HTERT RPE-1 (cell line): ENCODE data around the gene TRAK1.

ENCODE experiments used
- in situ Hi-C: fragments of 300-500 bp; cut with MboI; formaldehyde crosslinking; loops from 4 replicates; pipeline ENCODE4 v1.14.3; 2020; ENCODE audit warnings: low sequenced_read_pairs

Gene TRAK1

DNA sequence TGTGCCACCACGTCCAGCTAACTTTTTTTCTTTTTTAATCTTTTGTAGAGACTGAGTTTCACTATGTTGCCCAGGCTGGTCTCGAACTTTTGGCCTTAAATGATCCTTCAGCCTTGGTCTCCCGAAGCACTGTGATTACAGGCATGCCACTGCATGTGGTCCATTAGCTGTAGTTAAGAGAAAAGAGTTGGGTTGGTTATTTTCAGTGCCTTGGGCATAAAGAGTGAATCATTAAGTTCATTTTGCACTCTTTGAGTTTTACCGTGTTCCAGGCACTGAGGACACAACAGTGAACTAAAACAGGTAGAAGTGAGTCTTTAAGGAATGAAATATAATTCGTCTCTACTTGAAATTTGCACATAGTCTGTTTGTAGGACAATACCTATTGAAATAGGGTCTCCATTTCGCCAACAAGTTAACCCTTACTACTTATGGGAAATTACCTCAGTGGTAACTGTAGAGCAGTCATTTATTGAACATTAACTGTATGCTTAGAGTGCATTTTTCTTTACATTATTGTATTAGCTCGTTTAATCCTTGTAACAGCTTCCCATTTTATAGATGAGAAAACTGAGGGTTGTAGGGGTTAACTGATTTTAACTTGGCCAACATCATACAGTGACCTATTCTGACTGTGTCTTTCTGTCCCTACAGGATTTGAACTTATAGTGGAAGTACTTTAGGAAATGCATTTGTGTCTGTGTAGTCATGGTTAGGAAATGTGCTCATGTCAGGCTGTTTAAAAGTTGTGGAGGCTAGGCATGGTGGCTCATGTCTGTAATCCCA is 22.7 kb upstream of the TRAK1 start:
- in situ Hi-C loops, result no loop called here

- in situ Hi-C loops, result no loop called here
Observed at GRCh38 chr3:42070089-42070488, 21.1 kb upstream of the TRAK1 start.

DNA sequence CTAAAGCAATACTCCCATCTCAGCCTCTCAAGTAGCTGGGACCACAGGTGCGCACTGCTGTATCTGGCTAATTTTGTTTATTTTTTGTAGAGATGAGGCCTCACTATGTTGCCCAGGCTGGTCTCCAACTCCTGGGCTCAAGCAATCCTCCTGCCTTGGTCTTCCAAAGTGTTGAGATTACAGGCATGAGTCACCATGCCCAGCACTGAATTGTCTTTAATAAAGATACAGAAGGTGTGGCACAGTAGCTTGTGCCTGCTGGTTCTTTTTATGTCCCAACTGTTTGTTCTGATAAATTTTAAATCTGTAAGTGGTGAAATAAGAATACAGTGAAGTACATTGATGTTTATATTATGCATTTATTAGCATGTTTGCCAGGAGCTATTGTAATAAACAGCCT is 20.6 kb upstream of the TRAK1 start:
- in situ Hi-C loops, result no loop called here

DNA sequence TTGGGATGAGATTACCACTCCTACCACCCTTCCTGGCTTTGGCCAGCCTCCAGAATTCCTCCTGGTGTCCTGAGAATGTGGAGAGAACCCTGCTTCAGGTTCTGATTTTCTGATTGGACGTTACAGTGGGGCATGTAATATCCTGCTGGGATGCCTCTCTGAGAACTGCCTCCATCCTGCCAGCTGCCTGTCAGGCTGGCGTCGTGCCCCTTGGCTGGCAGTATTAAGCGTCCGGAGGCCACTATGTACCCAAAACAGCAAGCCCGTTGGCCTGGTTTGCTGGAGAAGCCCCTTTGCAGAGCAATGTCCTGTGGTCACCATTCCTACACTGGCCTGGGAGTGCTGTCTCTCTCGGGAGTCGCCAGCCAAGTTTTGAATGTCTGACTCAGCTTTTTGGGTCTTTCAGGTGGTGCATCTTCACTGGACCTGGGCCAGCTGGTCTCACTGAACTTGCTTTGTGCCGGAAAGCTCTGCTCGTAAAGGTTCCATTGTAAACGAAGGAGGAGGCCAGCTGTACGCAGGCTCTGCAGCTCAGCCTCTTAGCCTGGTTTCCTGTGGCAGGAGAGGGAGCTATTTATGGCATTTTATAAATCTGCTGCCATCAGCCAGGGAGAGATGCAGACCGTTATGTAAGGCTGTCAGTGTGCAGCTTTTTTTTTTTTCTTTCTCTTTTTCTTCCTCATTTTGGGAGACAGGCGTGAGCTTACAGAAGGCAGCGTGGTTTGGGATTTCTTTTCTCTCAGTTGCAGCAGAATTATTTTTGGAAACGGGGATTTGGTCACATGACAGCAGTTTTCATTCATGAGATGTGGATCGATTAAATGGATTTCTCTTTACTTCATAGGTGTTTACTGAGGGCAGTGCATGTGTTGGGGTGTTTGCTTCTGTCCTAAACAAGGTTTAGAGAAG is 19.0 kb upstream of the TRAK1 start:
- in situ Hi-C loops, result no loop called here

GRCh38 chr3:42072831-42073301 is 18.3 kb upstream of the TRAK1 start:
- in situ Hi-C loops, result no loop called here

DNA sequence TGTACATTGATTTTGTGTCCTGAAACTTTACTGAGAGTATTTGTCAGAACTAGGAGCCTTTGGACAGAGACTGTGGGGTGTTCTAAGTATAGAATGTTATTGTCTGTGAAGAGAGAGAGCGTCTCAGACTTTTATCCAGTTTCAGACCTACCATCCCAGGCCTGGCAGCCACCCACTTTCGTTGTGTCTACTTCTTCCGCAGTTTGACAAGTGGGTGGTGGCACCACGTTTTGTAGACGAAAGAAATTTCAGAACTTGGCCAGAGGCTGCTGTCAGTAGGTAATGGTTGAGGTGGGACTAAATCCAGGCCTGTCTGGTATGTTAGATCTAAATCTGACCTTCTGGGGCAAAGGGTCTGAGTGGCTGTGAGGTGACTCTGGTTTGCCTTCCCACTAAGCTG is 13.4 kb upstream of the TRAK1 start:
- in situ Hi-C loops, result no loop called here

- in situ Hi-C loops, result no loop called here
Observed at GRCh38 chr3:42078677-42079076, 12.5 kb upstream of the TRAK1 start.

GRCh38 chr3:42079701-42080452 is 11.3 kb upstream of the TRAK1 start:
- in situ Hi-C loops, result no loop called here

GRCh38 chr3:42080453-42080872 is 10.7 kb upstream of the TRAK1 start:
- in situ Hi-C loops, result no loop called here

DNA sequence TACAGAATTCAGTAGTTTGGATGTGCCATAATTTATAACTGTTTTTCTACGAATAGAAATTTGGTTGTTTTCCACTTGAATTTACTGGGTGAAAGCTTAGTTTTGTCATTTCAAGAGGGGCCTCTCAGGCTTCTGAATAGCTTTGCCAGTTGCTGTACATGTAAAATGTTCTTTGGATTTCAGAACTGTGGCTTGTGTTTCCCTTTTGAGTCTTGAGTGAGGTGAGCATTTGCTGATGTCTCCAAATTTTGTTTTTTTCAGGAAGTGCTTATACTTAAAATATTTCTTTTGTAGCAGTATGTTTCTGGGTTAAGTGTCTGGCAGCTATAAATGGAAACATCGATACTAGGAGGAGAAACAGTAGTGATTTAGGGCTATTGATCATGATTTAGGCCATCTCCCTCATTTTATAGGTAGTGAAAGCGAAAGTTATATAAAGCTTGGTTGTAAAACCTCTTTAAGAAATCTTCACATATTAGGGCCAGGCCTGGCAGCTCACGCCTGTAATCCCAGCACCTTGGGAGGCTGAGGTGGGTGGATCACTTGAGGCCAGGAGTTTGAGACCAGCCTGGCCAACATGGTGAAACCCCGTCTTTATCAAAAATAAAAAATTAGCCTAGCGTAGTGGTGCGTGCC is 9.2 kb upstream of the TRAK1 start:
- in situ Hi-C loops, result no loop called here

GRCh38 chr3:42084586-42084985 is 6.6 kb upstream of the TRAK1 start:
- in situ Hi-C loops, result no loop called here

DNA sequence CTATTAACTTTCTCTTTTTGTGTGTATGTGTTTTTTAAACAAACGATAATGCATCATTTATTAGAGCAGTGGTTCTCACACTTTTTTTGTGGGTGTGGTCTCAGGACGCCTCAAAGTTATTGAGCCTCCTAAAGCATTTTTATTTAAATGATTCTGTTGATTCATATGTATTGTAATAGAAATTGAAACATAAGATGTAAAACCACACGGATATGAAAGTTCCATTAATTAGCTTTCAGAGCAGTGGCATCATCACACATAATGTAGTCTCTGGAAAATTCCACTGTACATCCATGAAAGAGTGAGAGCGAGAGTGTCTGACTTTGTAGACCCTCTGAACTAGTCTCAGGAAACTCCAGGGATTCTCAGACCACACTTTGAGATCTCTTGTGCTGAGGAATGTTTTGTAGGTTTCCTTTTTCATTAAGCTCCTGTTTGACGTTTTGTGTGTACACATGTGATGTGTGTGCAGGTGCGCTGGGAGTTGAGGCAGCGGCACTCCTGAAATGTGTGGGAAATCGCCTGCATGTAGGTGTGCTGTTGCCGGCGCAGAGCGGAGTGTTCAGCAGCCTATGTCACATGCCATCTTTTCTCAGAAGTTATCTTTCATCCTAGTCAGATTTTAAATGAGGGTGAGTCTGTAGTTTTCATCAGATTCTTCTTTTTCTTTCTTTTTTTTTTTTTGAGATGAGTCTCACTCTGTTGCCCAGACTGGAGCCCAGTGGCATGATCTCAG is 5.3 kb upstream of the TRAK1 start:
- in situ Hi-C loops, result no loop called here

DNA sequence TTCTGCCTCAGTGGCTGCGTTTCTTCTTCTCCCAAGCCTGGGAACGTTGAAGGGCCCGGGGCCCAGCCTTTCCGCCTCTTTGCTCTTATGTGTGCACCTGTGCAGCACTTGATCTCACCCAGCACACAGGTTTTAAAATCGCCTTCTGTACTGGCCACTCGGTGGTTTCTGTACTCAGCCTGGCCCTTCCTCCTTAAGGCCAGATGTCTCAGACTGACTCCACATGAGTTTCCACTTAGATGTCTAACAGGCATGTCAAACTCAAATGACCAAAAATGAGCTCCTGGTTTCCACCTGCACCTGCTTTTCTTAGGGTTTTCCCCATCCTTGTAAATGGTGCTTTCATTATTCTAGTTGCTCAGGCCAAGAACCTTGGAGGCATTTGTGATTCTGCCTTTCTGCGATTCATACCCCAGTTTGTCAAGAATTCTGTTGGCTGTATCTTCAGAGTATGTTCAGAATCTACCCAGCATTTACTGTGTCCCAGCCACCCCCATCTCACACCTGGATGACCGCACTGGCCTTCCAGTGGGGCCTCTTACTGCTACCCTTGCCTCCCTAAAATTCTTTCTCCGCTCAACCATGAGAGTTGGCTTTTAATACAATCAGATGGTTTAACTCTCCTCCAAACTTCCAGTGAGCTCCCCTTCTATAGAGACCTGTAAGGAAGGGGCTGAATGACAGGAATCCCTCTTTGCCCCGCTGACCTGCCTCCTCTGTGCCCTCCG is 2.2 kb upstream of the TRAK1 start:
- in situ Hi-C loops, result no loop called here

GRCh38 chr3:42092006-42092405 is 849 bp downstream of the TRAK1 start:
- in situ Hi-C loops, result no loop called here

GRCh38 chr3:42094128-42094527 is 3.0 kb downstream of the TRAK1 start:
- in situ Hi-C loops, result no loop called here

GRCh38 chr3:42094691-42095391 is 3.7 kb downstream of the TRAK1 start:
- in situ Hi-C loops, result no loop called here

DNA sequence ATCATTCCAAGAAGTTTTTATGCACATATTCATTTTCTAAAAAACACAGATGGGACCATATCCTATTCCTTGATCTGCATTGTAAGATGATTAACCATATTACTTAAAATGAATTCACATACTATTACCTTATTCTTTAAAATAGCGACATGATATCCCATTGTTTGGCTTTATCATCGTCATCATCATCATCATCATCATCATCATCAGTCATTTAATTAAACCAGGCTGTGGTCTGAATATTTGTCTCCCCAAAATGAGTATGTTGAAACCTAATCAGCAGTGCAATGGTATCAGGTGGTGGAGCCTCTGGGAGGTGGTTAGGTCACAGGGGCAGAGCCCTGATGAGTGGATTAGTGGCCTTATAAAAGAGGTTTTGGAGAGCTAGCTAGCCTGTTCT is 4.4 kb downstream of the TRAK1 start:
- in situ Hi-C loops, result no loop called here

GRCh38 chr3:42096796-42097565 is 5.8 kb downstream of the TRAK1 start:
- in situ Hi-C loops, result no loop called here
